Measurements from ENCODE around the gene TAB2. TPM values are rescaled to one million over a fixed set of nuclear protein-coding genes. Genes with fewer than 3 reads are reported as not detected.

TAB2 gene
- total RNA-seq, 2 donors from 2014 or later, result 25.7 to 26.2 TPM

- no peak overlapping the region for H3K27ac ChIP-seq
- peaks cover 8% of the 10 kb centered on the region for H3K4me1 ChIP-seq
- H3K4me3 ChIP-seq, result no peak overlapping the region
- DNase-seq (no peak), ATAC-seq (no peak)
- intact Hi-C loops (cut with DNase I), result no loop called here
- H3K36me3 ChIP-seq (replicated peaks in 1 of 2; ENCODE audit: insufficient read depth in 1 of 2, low read depth in 2 of 2), result no peaks in the 10 kb centered on the region
- H3K9me3 ChIP-seq, result no peaks in the 10 kb centered on the region
- TF ChIP-seq POLR2A (IDR thresholded peaks at IDR 0.05) (no peak), CTCF (IDR thresholded peaks at IDR 0.05) (no peak)
- WGBS, 2 donors, result 89 to 91% methylated on average over 1 of the region's 1 CpG
- no peaks in the 10 kb centered on the region for H3K27me3 ChIP-seq
These were observed 3.7 kb upstream of the TAB2 start for GRCh38 chr6:149313861-149314260.

GRCh38 chr6:149314325-149314905 is 3.1 kb upstream of the TAB2 start:
- H3K4me3 ChIP-seq, result no peak overlapping the region
- intact Hi-C loops (cut with DNase I), result no loop called here
- WGBS, 2 donors, result 88 to 92% methylated on average over 1 of the region's 1 CpG
- TF ChIP-seq CTCF (IDR thresholded peaks at IDR 0.05) (no peak), POLR2A (IDR thresholded peaks at IDR 0.05) (no peak)
- peaks cover 8% of the 10 kb centered on the region for H3K4me1 ChIP-seq
- H3K27me3 ChIP-seq, result no peaks in the 10 kb centered on the region
- ATAC-seq (no peak), DNase-seq (no peak)
- H3K27ac ChIP-seq, result no peak overlapping the region
- no peaks in the 10 kb centered on the region for H3K36me3 ChIP-seq (replicated peaks in 1 of 2; ENCODE audit: insufficient read depth in 1 of 2, low read depth in 2 of 2)
- H3K9me3 ChIP-seq, result no peaks in the 10 kb centered on the region

GRCh38 chr6:149316108-149316727 is 1.3 kb upstream of the TAB2 start:
- Histone ChIP-seq H3K27me3 (no peaks in the 10 kb centered on the region), H3K4me1 (peaks cover 26% of the 10 kb centered on the region), H3K27ac (peak overlapping the region in 3 of 4 donors; percentile 97 to 99 (median 99)), H3K9me3 (no peaks in the 10 kb centered on the region), H3K36me3 (replicated peaks in 1 of 2; ENCODE audit: insufficient read depth in 1 of 2, low read depth in 2 of 2) (no peaks in the 10 kb centered on the region), H3K4me3 (peak overlapping the region; percentile 66 to 99)
- no peak for DNase-seq
- intact Hi-C loops (cut with DNase I), result no loop called here
- ATAC-seq, result no peak
- no peak for TF ChIP-seq CTCF (IDR thresholded peaks at IDR 0.05)
- no peak for TF ChIP-seq POLR2A (IDR thresholded peaks at IDR 0.05)
- WGBS, 2 donors, result 26 to 29% methylated on average over 7 of the region's 7 CpGs

GRCh38 chr6:149316740-149317643 is 520 bp upstream of the TAB2 start:
- peak overlapping the region; percentile 94 to 99 (median 98) for H3K27ac ChIP-seq
- peaks cover 30% of the 10 kb centered on the region for H3K4me1 ChIP-seq
- peak; percentile 95 for ATAC-seq
- peak in 3 of 7 experiments; percentile 6 to 28 (median 11) for TF ChIP-seq CTCF (IDR thresholded peaks at IDR 0.05)
- peak; percentile 85 to 90 (median 85) for TF ChIP-seq POLR2A (IDR thresholded peaks at IDR 0.05)
- WGBS, 2 donors, result 0 to 1% methylated on average over 16 to 66 of the region's 96 CpGs
- no peaks in the 10 kb centered on the region for H3K27me3 ChIP-seq
- H3K4me3 ChIP-seq, result peak overlapping the region; percentile 66 to 99
- H3K9me3 ChIP-seq, result no peaks in the 10 kb centered on the region
- H3K36me3 ChIP-seq (replicated peaks in 1 of 2; ENCODE audit: insufficient read depth in 1 of 2, low read depth in 2 of 2), result no peaks in the 10 kb centered on the region
- peak; percentile 89 to 93 (median 90) for DNase-seq
- intact Hi-C loops (cut with DNase I), result no loop called here

Measured in body of pancreas (tissue), 4 donors.